Measurements from ENCODE around the gene MRPL34.

MRPL34 gene

GRCh38 chr19:17329366-17330261 lies 23.9 kb downstream of the MRPL34 start:
- no peak for DNase-seq

- no peak for DNase-seq
Observed at GRCh38 chr19:17330262-17331044, 24.8 kb downstream of the MRPL34 start.

- DNase-seq: no peak
Observed at GRCh38 chr19:17331045-17331558, 25.4 kb downstream of the MRPL34 start.

GRCh38 chr19:17332360-17332676 lies 26.6 kb downstream of the MRPL34 start:
- no peak for DNase-seq

- DNase-seq: no peak
Observed at GRCh38 chr19:17332677-17333581, 27.3 kb downstream of the MRPL34 start.

- peak; percentile 63 to 66 for DNase-seq
Observed at GRCh38 chr19:17333611-17334413, 28.1 kb downstream of the MRPL34 start.

GRCh38 chr19:17334414-17335409 lies 29.0 kb downstream of the MRPL34 start, which contains the start of gene ANO8:
Gene ANO8, minus strand, starts transcription at chr19:17334855. Its CDS starts 185 bp downstream, at chr19:17334670.
- peak; percentile 93 to 94 for DNase-seq

- DNase-seq: no peak
Observed at GRCh38 chr19:17335575-17335974, 29.9 kb downstream of the MRPL34 start.

- DNase-seq: peak; percentile 96 to 99
Observed at GRCh38 chr19:17336872-17337674, 31.4 kb downstream of the MRPL34 start, which contains the start of gene GTPBP3. Gene GTPBP3, plus strand, starts transcription at chr19:17337553. Its CDS starts 59 bp downstream, at chr19:17337612.

GRCh38 chr19:17337675-17338432 lies 32.2 kb downstream of the MRPL34 start:
- DNase-seq: no peak

GRCh38 chr19:17338433-17339078 lies 32.9 kb downstream of the MRPL34 start:
- DNase-seq: no peak

GRCh38 chr19:17339088-17339741 lies 33.5 kb downstream of the MRPL34 start:
- no peak for DNase-seq

GRCh38 chr19:17340302-17340870 lies 34.7 kb downstream of the MRPL34 start:
- no peak for DNase-seq

- DNase-seq: no peak
Observed at GRCh38 chr19:17340871-17341357, 35.2 kb downstream of the MRPL34 start.

- DNase-seq: no peak
Observed at GRCh38 chr19:17341386-17341785, 35.7 kb downstream of the MRPL34 start.

- DNase-seq: no peak
Observed at GRCh38 chr19:17341845-17342244, 36.2 kb downstream of the MRPL34 start.

- DNase-seq: peak; percentile 48 to 52
Observed at GRCh38 chr19:17346109-17346671, 40.5 kb downstream of the MRPL34 start.
